Tibial artery (tissue), 4 donors: ENCODE data around the gene CEP164.

Experiments
- DNase-seq, 2 donors: peaks; one replicate each; pipeline ENCODE4 v3.0.0-alpha.2; 2019
- H3K27ac ChIP-seq, 2 donors: fragments of 200-600 bp; sonication (generic) in 1 of 2; 1 replicate in 1 of 2; 2 replicates in 1 of 2; pipeline ENCODE4 v1.5.1; 2018 to 2019; ENCODE audit warnings: mild to moderate bottlenecking in 1 of 2
- H3K27me3 ChIP-seq, 2 donors: fragments of 200-600 bp; sonication (generic) in 1 of 2; one replicate each; pipeline versions ENCODE4 v1.5.1 to v1.6.0; 2016 to 2019
- H3K36me3 ChIP-seq, 3 donors: fragments of 200-600 bp; sonication (generic) in 2 of 3; one replicate each; pipeline ENCODE4 v1.5.1; 2016 to 2019; ENCODE audit warnings: mild to moderate bottlenecking in 2 of 3
- H3K4me1 ChIP-seq, 4 donors: fragments of 200-600 bp; sonication (generic) in 2 of 4; 1 replicate in 3 of 4; 2 replicates in 1 of 4; pipeline ENCODE4 v1.5.1; 2016 to 2019
- H3K4me3 ChIP-seq, 2 donors: fragments of 200-600 bp; sonication (generic) in 1 of 2; 1 replicate in 1 of 2; 2 replicates in 1 of 2; pipeline ENCODE4 v1.5.1; 2018 to 2019; ENCODE audit warnings: mild to moderate bottlenecking in 2 of 2
- H3K9me3 ChIP-seq, 3 donors: fragments of 200-600 bp; sonication (generic) in 1 of 3; one replicate each; pipeline ENCODE4 v1.5.1; 2016 to 2019
- CTCF ChIP-seq, 2 experiments: fragments of 200-600 bp in 1 of 2; fragments of 450-650 bp in 1 of 2; IDR thresholded peaks; one replicate each; pipeline ENCODE4 v1.5.1; 2017 to 2019; ENCODE audit warnings: antibody characterized with exemption in 2 of 2, mild to moderate bottlenecking in 1 of 2, moderate library complexity in 1 of 2
- intact Hi-C: fragments of 100-400 bp; cut with DNase I; formaldehyde crosslinking; loops from one replicate; pipeline ENCODE4 v1.15.0; 2023; ENCODE audit warnings: low total_unique reads

CEP164 gene

GRCh38 chr11:117457031-117457785, 129.6 kb downstream of the CEP164 start:
- Histone ChIP-seq H3K36me3 (no peaks in the 10 kb centered on the region), H3K27me3 (peaks cover 0 to 17% of the 10 kb centered on the region in 2 donors), H3K4me1 (no peaks in the 10 kb centered on the region), H3K9me3 (peaks cover 0 to 10% (median 3%) of the 10 kb centered on the region in 3 donors), H3K27ac (no peak overlapping the region), H3K4me3 (no peak overlapping the region)
- intact Hi-C loops: no loop called here
- TF ChIP-seq CTCF (IDR thresholded peaks at IDR 0.05): no peak
- peak in 1 of 2 donors; percentile 49 for DNase-seq

DNA sequence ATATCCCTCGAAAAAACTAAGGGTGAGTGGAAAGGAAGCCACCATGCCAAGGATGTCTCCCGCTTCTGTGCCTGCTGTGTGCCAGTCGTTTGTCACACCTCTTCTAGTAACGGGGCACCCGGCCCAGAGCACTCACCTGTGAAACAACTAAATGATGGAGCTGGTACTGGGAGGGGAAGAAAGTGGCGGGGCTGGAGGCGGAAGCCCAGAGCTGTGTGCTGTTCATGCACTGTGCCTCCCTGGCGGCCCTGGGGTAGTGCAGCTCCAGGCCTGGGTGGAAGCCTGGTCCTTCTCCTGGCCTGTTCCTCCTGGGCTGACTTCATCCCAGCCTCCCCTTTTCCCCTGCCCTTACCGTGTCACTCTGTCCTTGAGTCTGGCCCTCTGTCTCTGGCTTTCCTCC, 130.2 kb downstream of the CEP164 start:
- intact Hi-C loops: no loop called here
- TF ChIP-seq CTCF (IDR thresholded peaks at IDR 0.05): no peak
- no peaks in the 10 kb centered on the region for H3K4me1 ChIP-seq
- peaks cover 0 to 17% of the 10 kb centered on the region in 2 donors for H3K27me3 ChIP-seq
- no peak overlapping the region for H3K4me3 ChIP-seq
- DNase-seq: peak in 1 of 2 donors; percentile 34
- no peaks in the 10 kb centered on the region for H3K36me3 ChIP-seq
- H3K27ac ChIP-seq: no peak overlapping the region
- peaks cover 0 to 10% (median 1%) of the 10 kb centered on the region in 3 donors for H3K9me3 ChIP-seq

DNA sequence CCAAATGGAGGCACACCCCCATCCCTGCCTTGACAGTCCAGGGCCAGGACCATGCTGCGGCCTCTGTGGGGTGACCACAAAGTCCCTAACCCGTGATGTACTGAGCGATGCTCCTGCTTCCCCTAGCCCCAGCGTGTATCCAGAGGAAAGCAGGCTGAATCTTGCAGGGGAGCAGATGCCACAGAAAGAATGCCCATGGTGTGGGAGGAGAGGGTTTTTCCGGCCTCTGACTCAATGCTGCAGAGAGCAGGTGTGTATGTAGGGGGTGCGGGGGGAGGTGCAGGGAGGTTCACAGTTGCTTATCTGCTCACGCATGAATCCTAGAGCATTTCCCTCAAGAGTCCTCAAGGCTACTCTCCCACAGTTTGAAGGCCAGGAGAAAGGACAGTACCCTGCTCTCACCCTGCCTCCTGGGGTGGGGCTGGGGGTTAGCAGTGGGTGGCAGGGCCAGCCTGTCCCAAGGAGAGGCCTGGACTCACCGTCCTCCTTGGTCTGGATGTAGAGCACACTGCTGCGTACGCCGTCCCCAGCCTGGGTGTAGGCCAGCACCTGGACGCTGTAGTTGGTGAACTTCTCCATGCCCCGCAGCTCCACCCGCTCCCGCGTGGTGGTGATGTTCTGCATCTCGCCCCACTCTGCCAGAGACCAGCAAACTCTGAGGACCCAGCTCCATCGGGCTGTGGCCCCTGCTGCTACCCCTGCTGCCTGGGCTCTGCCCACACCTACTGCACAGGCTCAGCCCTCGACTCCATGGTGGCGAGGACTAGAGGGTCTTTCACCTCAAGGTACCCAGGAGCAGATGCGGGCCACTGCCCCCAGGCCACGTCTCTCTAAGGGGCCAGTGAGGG, 130.8 kb downstream of the CEP164 start:
- intact Hi-C loops: no loop called here
- peaks cover 0 to 10% (median 0%) of the 10 kb centered on the region in 3 donors for H3K9me3 ChIP-seq
- peaks cover 0 to 17% of the 10 kb centered on the region in 2 donors for H3K27me3 ChIP-seq
- no peaks in the 10 kb centered on the region for H3K36me3 ChIP-seq
- no peak for TF ChIP-seq CTCF (IDR thresholded peaks at IDR 0.05)
- peak in 1 of 2 donors; percentile 39 for DNase-seq
- no peak overlapping the region for H3K27ac ChIP-seq
- H3K4me1 ChIP-seq: no peaks in the 10 kb centered on the region
- H3K4me3 ChIP-seq: no peak overlapping the region

DNA sequence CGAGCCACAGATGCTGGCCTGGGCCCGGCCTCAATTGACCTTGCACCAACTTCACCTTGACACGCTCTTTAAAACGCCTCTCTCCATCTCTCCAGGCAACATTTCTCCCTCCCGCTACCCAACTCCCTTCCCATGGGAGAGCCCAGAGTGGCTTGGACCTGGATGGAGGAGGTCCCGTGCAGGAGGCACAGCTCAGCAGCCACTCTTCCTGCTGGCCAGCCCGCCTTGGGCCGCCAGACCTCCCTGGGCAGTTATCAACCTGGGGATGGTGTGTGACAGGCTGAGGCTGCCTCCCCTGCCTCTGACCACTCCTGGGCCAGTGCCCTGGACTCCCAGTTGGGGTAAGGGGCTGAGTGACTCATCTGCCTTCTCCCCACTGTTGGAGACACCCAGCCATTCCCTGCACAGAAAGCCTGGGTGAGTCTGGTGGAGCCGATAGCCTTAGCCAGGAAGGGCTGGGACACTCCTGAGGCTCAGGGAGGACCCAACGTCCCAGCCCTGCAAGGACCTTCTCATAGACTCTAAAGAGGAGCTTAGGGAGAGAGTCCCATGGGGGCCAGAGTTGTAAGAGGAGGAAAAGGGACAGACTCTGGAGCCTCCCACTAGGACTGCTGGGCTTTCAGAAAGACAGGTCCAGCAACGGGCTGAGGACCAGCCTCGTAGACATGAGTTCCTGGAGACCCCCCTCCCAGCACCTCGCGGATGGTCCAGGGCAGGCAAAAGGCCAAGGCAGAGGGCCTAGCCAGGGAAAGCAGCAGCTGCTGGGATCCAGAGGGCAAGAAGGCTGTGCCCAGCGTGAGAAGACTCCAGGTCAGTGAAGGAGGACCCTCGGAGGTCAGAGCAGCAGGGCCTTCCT, 131.7 kb downstream of the CEP164 start:
- TF ChIP-seq CTCF (IDR thresholded peaks at IDR 0.05): no peak
- intact Hi-C loops: no loop called here
- Histone ChIP-seq H3K4me3 (no peak overlapping the region), H3K27ac (no peak overlapping the region), H3K27me3 (peaks cover 0 to 17% of the 10 kb centered on the region in 2 donors), H3K4me1 (no peaks in the 10 kb centered on the region), H3K9me3 (peaks cover 0 to 1% (median 0%) of the 10 kb centered on the region in 3 donors), H3K36me3 (no peaks in the 10 kb centered on the region)
- DNase-seq: peak in 1 of 2 donors; percentile 51

DNA sequence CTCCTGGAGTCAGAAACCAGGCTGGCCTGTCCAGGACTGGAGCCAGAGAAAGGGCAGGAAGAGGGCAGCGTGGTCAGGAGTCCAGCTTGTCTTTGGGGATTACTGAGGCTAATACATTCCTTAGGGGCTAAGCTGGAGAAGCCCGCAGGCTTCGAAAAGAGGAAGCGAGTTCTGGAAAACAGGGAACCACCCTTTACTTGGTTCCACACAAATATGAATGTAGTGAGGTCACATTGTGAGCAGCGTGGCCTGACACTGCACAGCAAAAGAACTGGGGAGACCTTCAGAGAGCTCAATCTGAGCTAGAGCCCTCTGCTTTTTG, 132.3 kb downstream of the CEP164 start:
- Histone ChIP-seq H3K27me3 (peaks cover 0 to 17% of the 10 kb centered on the region in 2 donors), H3K36me3 (no peaks in the 10 kb centered on the region), H3K9me3 (no peaks in the 10 kb centered on the region), H3K27ac (no peak overlapping the region), H3K4me3 (no peak overlapping the region), H3K4me1 (no peaks in the 10 kb centered on the region)
- intact Hi-C loops: no loop called here
- peak in 1 of 2 donors; percentile 33 for DNase-seq
- no peak for TF ChIP-seq CTCF (IDR thresholded peaks at IDR 0.05)
